LNCAP (cell line): ENCODE data around the gene ACP2.

Source experiments
- TF ChIP-seq, protein P1 (sequence below): fragments of 450-650 bp; IDR thresholded peaks from 2 replicates; pipeline ENCODE4 v1.5.1; 2017; ENCODE audit warnings: mild to moderate bottlenecking

ACP2 gene

DNA sequence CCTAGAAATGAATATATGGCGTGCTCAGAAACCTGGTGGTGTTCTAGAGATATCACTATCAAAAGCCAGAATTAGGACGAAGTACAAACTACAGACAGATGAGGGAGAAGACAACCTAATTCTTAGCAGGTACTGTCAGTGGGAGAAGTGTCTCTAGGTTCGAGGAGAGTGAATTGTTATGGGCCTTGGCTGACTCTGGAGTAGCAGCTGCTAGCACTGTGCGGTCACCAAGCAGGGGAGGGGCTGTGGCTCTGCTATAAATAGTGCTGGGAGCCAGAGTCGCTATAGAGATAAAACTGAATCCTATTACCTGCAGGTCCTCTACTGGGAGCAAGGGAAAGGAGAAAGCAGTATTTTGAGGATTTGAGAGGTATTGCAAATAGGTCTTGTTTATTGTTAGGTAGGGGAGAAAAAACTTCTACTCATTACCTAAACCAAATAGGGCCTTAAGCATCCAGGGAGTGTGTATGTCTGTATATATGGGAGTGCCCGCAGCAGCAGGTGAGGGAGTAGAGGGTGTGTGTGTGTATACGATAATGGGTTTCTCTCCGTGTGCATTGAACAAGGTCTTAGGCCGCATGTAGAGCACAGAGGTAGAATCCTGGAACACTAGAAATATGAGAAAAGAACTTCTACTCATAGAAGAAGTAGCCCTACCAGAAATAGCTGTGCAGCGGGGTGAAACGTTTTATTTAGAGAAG, 23.5 kb upstream of the ACP2 start:
- TF ChIP-seq, protein P1, sequence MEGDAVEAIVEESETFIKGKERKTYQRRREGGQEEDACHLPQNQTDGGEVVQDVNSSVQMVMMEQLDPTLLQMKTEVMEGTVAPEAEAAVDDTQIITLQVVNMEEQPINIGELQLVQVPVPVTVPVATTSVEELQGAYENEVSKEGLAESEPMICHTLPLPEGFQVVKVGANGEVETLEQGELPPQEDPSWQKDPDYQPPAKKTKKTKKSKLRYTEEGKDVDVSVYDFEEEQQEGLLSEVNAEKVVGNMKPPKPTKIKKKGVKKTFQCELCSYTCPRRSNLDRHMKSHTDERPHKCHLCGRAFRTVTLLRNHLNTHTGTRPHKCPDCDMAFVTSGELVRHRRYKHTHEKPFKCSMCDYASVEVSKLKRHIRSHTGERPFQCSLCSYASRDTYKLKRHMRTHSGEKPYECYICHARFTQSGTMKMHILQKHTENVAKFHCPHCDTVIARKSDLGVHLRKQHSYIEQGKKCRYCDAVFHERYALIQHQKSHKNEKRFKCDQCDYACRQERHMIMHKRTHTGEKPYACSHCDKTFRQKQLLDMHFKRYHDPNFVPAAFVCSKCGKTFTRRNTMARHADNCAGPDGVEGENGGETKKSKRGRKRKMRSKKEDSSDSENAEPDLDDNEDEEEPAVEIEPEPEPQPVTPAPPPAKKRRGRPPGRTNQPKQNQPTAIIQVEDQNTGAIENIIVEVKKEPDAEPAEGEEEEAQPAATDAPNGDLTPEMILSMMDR = no peak

DNA sequence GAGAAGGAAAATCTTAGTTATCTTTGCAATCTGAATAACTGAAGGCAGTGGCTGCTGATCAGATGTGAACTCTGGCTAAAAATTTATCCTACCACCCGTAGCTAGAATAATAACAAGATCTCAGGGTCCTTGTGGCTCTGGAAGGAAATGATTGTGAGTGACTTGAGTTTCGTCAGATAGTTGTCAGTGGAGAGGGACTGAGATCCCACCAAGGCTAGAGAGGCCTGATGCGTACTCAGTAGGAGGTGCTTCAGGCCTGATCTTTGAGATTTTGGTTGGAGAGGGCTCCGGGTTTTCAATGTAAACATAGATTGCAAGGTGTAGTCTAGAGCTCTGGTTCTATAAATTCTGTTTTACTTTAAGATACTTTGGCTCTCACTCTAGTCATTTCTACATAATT, 22.7 kb upstream of the ACP2 start:
- TF ChIP-seq, protein P1 = no peak

DNA sequence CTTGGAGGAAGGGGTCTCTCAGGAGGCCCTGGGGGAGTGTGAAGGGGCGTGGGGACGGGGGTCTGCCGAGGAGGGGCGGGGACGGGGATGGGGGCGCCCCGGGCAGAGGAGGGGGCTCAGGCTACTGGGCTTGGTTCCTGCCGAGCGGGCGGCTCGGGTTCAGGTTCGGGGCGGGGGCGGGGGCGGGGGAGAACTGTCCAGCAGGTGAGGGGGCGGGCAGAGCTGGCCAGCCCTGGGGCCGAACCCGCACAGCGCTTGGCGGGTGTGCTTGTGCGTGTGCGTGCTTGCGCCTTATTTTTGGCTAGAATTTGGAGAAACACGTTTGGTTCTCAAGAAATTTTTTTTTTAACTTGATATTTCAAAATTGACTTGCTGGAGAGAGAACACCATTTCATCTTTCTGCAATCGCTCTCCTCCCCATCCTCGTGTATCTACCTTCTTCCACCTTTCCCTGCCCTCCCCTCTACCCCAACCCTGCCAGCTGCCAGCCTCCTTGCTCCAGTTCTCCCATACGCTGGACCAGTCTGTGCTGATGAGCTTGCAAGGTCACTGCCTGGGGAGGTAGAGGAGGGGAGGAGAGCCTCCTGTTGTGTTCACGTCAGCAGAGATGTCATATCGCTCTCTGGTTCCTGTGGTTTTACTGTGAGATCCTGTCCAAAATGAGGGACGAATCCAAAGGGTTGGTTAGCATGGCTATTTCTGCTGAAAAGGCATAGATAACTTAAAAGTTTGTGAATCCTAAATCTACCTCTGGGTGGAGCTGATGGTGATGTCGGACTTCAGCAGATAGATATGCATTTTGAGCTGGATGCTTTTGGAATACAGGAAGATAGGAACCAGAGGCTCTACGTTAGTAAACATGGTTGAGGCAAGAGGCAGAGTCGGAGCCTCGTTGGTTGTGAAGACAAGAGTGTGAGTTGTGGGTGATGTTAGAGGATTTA, 22.0 kb upstream of the ACP2 start:
- TF ChIP-seq, protein P1 = peak; percentile 35; the same call in 1 of the 2 replicates

DNA sequence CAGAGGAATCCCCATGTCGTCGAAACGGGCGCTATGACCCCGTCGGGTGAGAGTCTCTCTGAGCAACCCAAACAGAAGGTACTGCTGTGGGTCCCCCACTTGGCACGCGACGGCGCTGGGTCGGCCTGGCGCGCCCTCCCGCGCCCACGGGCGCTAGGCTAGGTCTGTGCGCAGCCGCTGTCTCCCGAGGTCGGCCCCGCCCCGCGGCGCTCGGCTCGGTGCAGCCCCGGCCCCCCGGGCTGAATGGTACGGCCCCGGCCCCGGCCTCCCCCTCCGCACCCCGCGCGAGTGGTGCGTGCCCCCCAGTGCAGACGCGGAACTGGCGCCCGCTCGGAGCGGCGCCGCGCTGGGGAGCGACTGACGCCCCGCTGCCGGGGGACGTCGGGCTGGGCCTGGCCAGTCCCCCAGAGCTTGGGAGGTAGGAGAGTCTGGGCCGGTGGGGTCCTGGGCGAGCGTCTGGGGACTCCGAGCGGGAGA, 21.3 kb upstream of the ACP2 start, which contains the start of gene MADD:
TSS of gene MADD (plus strand) at position 305 of the 477 bp plus-strand sequence.
- TF ChIP-seq, protein P1 = no peak

DNA sequence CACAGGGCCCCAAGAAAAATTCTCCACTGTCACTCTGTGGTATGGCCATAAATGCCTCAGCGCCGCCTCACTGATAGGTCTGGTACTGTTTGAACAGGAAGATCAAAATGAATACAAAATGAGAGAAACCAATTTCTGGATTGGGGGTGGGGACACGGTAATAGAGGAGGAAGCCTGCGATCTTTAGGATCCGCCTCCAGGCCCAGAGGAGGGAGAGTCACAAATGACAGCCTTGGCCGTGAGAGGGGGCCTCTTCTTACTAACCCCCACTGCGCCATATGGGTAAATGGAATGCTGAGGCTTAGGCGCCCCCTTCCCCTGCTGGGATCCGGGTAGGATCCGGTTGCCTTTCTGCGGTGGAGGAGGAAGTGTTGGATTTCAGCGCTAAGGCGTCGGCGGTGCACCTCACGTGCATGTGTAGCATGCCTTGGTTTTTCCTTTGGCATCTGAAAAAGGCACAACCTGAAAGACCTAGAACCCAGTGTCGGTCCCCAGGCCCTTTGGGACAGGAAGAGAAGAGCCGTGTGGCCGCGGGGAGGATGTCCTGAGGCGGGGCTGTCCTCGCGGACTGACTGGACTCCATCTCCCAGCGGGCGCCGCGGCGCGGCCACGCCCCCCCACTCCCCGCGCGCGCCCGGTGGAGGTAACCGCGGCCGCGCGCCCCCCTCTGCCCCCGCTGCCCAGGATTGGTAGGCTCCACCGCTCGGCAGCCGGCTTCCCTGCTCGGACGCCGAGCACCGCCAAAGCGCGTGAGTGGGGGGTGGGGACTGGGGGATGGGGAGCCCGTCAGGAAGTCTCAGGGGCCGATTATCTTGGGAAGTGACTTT, 20.6 kb upstream of the ACP2 start:
- TF ChIP-seq, protein P1 = no peak

DNA sequence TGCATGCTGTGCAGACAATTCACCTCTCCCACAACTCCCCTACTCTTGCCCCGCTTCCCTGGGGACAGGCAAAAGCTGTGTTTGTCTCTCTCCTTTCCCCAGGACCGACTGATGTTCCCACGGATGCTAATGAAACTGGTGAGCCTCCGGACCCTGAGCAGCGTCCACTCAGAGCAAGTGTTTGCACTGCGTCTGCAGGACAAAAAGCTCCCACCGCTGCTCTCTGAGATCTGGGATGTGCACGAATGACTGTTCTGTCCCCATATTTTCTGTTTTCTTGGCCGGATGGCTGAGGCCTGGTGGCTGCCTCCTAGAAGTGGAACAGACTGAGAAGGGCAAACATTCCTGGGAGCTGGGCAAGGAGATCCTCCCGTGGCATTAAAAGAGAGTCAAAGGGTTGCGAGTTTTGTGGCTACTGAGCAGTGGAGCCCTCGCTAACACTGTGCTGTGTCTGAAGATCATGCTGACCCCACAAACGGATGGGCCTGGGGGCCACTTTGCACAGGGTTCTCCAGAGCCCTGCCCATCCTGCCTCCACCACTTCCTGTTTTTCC, 19.9 kb upstream of the ACP2 start:
- TF ChIP-seq, protein P1 = no peak

DNA sequence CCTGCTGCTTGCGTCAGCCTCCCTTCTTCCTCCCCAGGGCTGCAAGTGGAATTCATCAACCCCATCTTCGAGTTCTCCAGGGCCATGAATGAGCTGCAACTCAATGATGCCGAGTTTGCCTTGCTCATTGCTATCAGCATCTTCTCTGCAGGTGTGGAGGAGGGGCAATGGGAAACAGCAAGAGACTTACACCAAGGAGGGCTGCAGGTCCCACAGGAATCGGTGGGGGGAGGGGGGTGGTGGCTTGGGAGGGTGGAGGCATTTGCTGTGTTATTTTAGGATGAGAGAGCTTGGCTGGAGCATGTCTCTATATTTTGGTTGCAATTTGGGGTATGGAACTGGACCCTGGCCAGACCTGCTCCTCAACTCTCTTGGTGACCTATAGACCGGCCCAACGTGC, 19.3 kb upstream of the ACP2 start:
- TF ChIP-seq, protein P1 = no peak
